ENCODE data around the gene RSBN1. TPM values are rescaled to one million over a fixed set of nuclear protein-coding genes. Genes with fewer than 3 reads are reported as not detected.

The RSBN1 gene
- total and polyA plus RNA-seq, 2 donors (not counting 1 experiment from before 2014, with no cell fraction given), result 9.4 to 10.2 TPM

- no peak for DNase-seq (ENCODE audit: low read depth in 2 of 2)
- H3K79me2 ChIP-seq (ENCODE audit: control insufficient read depth, insufficient read depth, low read length), result no peaks in the 10 kb centered on the region
- H3K4me2 ChIP-seq (ENCODE audit: extremely low read depth, insufficient read depth, low read length), result no peak overlapping the region
Measured at GRCh38 chr1:113742515-113742914, 69.8 kb downstream of the RSBN1 start.

GRCh38 chr1:113734357-113735055 lies 77.8 kb downstream of the RSBN1 start:
- no peak overlapping the region for H3K27ac ChIP-seq (ENCODE audit: insufficient read depth, low read length)
- H3K27me3 ChIP-seq (ENCODE audit: control insufficient read depth, insufficient read depth, low read length), result no peaks in the 10 kb centered on the region
- no peak overlapping the region for H3K9ac ChIP-seq (ENCODE audit: insufficient read depth, low read length)
- H2AFZ ChIP-seq (ENCODE audit: low read length), result no peak overlapping the region
- TF ChIP-seq, protein P1, sequence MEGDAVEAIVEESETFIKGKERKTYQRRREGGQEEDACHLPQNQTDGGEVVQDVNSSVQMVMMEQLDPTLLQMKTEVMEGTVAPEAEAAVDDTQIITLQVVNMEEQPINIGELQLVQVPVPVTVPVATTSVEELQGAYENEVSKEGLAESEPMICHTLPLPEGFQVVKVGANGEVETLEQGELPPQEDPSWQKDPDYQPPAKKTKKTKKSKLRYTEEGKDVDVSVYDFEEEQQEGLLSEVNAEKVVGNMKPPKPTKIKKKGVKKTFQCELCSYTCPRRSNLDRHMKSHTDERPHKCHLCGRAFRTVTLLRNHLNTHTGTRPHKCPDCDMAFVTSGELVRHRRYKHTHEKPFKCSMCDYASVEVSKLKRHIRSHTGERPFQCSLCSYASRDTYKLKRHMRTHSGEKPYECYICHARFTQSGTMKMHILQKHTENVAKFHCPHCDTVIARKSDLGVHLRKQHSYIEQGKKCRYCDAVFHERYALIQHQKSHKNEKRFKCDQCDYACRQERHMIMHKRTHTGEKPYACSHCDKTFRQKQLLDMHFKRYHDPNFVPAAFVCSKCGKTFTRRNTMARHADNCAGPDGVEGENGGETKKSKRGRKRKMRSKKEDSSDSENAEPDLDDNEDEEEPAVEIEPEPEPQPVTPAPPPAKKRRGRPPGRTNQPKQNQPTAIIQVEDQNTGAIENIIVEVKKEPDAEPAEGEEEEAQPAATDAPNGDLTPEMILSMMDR (conservative IDR thresholded peaks at IDR 0.05 in 1 of 2, IDR thresholded peaks at IDR 0.05 in 1 of 2; ENCODE audit: low read depth in 1 of 2, low read length in 2 of 2), result no peak
- TF ChIP-seq EZH2 (IDR thresholded peaks at IDR 0.05; ENCODE audit: low read length, missing control alignments), result no peak
- no peak for DNase-seq (ENCODE audit: low read depth in 2 of 2)
- H3K79me2 ChIP-seq (ENCODE audit: control insufficient read depth, insufficient read depth, low read length), result no peaks in the 10 kb centered on the region
- H3K4me1 ChIP-seq (ENCODE audit: control insufficient read depth, extremely low read depth, insufficient read depth, low read length), result no peaks in the 10 kb centered on the region
- no peak overlapping the region for H3K4me3 ChIP-seq (replicated peaks in 1 of 4; ENCODE audit: control extremely low read depth in 1 of 4, insufficient read depth in 1 of 4, low read depth in 3 of 4, low read length in 4 of 4)
- no peak overlapping the region for H3K4me2 ChIP-seq (ENCODE audit: extremely low read depth, insufficient read depth, low read length)
- H4K20me1 ChIP-seq (ENCODE audit: control insufficient read depth, extremely low read depth, insufficient read depth, low read length), result no peaks in the 10 kb centered on the region
- no peaks in the 10 kb centered on the region for H3K36me3 ChIP-seq (ENCODE audit: control insufficient read depth, insufficient read depth, low read length)
- H3K9me3 ChIP-seq (ENCODE audit: control insufficient read depth, insufficient read depth, low read depth, low read length), result no peaks in the 10 kb centered on the region

More at GRCh38 chr1:113742515-113742914, 69.8 kb downstream of the RSBN1 start:
- H3K9me3 ChIP-seq (ENCODE audit: control insufficient read depth, insufficient read depth, low read depth, low read length), result no peaks in the 10 kb centered on the region
- TF ChIP-seq, protein P1 (conservative IDR thresholded peaks at IDR 0.05 in 1 of 2, IDR thresholded peaks at IDR 0.05 in 1 of 2; ENCODE audit: low read depth in 1 of 2, low read length in 2 of 2), result no peak
- no peak for TF ChIP-seq EZH2 (IDR thresholded peaks at IDR 0.05; ENCODE audit: low read length, missing control alignments)
- no peaks in the 10 kb centered on the region for H3K27me3 ChIP-seq (ENCODE audit: control insufficient read depth, insufficient read depth, low read length)
- no peak overlapping the region for H3K4me3 ChIP-seq (replicated peaks in 1 of 4; ENCODE audit: control extremely low read depth in 1 of 4, insufficient read depth in 1 of 4, low read depth in 3 of 4, low read length in 4 of 4)
- H4K20me1 ChIP-seq (ENCODE audit: control insufficient read depth, extremely low read depth, insufficient read depth, low read length), result no peaks in the 10 kb centered on the region
- H3K27ac ChIP-seq (ENCODE audit: insufficient read depth, low read length), result no peak overlapping the region
- H3K36me3 ChIP-seq (ENCODE audit: control insufficient read depth, insufficient read depth, low read length), result no peaks in the 10 kb centered on the region
- H3K9ac ChIP-seq (ENCODE audit: insufficient read depth, low read length), result no peak overlapping the region
- H3K4me1 ChIP-seq (ENCODE audit: control insufficient read depth, extremely low read depth, insufficient read depth, low read length), result no peaks in the 10 kb centered on the region
- no peak overlapping the region for H2AFZ ChIP-seq (ENCODE audit: low read length)

DNA sequence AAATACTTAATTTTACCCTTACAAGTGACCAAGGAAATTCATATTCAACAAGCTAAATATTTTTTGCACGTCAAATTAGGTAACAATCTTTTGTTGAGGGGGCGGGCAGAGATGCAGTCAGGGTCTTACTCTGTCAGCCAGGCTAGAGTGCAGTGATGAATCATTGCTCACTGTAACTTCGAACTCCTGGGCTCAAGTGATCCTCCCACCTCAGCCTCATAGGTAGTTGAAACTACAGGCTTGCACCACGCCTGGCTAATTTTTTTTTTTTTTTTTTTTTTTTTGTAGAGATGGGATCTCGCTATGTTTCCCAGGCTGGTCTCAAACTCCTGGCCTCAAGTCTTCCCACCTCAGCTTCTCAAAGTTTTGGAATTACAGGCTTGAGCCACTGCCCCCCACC lies 79.5 kb downstream of the RSBN1 start:
- H3K27me3 ChIP-seq (ENCODE audit: control insufficient read depth, insufficient read depth, low read length), result no peaks in the 10 kb centered on the region
- H4K20me1 ChIP-seq (ENCODE audit: control insufficient read depth, extremely low read depth, insufficient read depth, low read length), result no peaks in the 10 kb centered on the region
- no peaks in the 10 kb centered on the region for H3K36me3 ChIP-seq (ENCODE audit: control insufficient read depth, insufficient read depth, low read length)
- H2AFZ ChIP-seq (ENCODE audit: low read length), result no peak overlapping the region
- no peak overlapping the region for H3K27ac ChIP-seq (ENCODE audit: insufficient read depth, low read length)
- TF ChIP-seq, protein P1 (conservative IDR thresholded peaks at IDR 0.05 in 1 of 2, IDR thresholded peaks at IDR 0.05 in 1 of 2; ENCODE audit: low read depth in 1 of 2, low read length in 2 of 2), result no peak
- no peak for TF ChIP-seq EZH2 (IDR thresholded peaks at IDR 0.05; ENCODE audit: low read length, missing control alignments)
- no peak for DNase-seq (ENCODE audit: low read depth in 2 of 2)
- H3K4me3 ChIP-seq (replicated peaks in 1 of 4; ENCODE audit: control extremely low read depth in 1 of 4, insufficient read depth in 1 of 4, low read depth in 3 of 4, low read length in 4 of 4), result no peak overlapping the region
- H3K9me3 ChIP-seq (ENCODE audit: control insufficient read depth, insufficient read depth, low read depth, low read length), result no peaks in the 10 kb centered on the region
- H3K4me2 ChIP-seq (ENCODE audit: extremely low read depth, insufficient read depth, low read length), result no peak overlapping the region
- H3K4me1 ChIP-seq (ENCODE audit: control insufficient read depth, extremely low read depth, insufficient read depth, low read length), result no peaks in the 10 kb centered on the region
- H3K79me2 ChIP-seq (ENCODE audit: control insufficient read depth, insufficient read depth, low read length), result no peaks in the 10 kb centered on the region
- no peak overlapping the region for H3K9ac ChIP-seq (ENCODE audit: insufficient read depth, low read length)

All from fibroblast of lung (primary cell).